Osteoblast (primary cell): Measurements from ENCODE around the gene TSPAN5. TPM values are rescaled to one million over a fixed set of nuclear protein-coding genes. Genes with fewer than 3 reads are reported as not detected.

Experiments
- DNase-seq: peaks from one replicate; pipeline ENCODE4 v3.0.0; 2011; ENCODE audit warnings: low spot score, mixed read lengths; ENCODE audit not compliant: insufficient read length; ENCODE audit errors: missing footprints
- H2AFZ ChIP-seq: 2 replicates; pipeline ENCODE4 v1.6.0; 2011; ENCODE audit warnings: mild to moderate bottlenecking, low read length
- H3K27ac ChIP-seq: 2 replicates; pipeline ENCODE4 v1.5.1; 2011; ENCODE audit warnings: mild to moderate bottlenecking, low read depth, low read length, moderate library complexity
- H3K27me3 ChIP-seq: 2 replicates; pipeline ENCODE4 v1.6.0; 2012; ENCODE audit warnings: mild to moderate bottlenecking, control low read depth, inconsistent platforms, low read length, moderate library complexity; ENCODE audit not compliant: insufficient read depth
- H3K36me3 ChIP-seq: 2 replicates; pipeline ENCODE4 v1.5.1; 2011; ENCODE audit warnings: mild to moderate bottlenecking, low read length, control low read depth, moderate library complexity; ENCODE audit not compliant: insufficient read depth
- H3K4me1 ChIP-seq: 2 replicates; pipeline ENCODE4 v1.5.1; 2011; ENCODE audit warnings: mild to moderate bottlenecking, low read length, control low read depth, moderate library complexity; ENCODE audit not compliant: insufficient read depth
- H3K4me2 ChIP-seq: 2 replicates; pipeline ENCODE4 v1.6.0; 2011; ENCODE audit warnings: mild to moderate bottlenecking, low read length; ENCODE audit not compliant: insufficient read depth
- H3K4me3 ChIP-seq: fragments of 200-600 bp; sonication (generic); 3 replicates; pipeline ENCODE4 v1.5.1; 2012; ENCODE audit warnings: mild to moderate bottlenecking, low read length, inconsistent platforms; ENCODE audit not compliant: insufficient read depth
- H3K79me2 ChIP-seq: 2 replicates; pipeline ENCODE4 v1.6.0; 2012; ENCODE audit warnings: mild to moderate bottlenecking, low read length, control low read depth, inconsistent platforms; ENCODE audit not compliant: insufficient read depth
- H3K9me3 ChIP-seq: 2 replicates; pipeline ENCODE4 v1.5.1; 2011; ENCODE audit warnings: low read depth, low read length, control low read depth
- H4K20me1 ChIP-seq: 2 replicates; pipeline ENCODE4 v1.6.0; 2012; ENCODE audit warnings: mild to moderate bottlenecking, low read length, control low read depth; ENCODE audit not compliant: insufficient read depth
- CTCF ChIP-seq: IDR thresholded peaks from 2 replicates; pipeline ENCODE4 v1.5.1; 2011; ENCODE audit warnings: mild to moderate bottlenecking, low read depth, low read length, moderate library complexity; ENCODE audit errors: extremely low read depth
- total RNA-seq: library from RNA; depleted of rRNA; stranded (reverse); fragments of >200 nt; gene quantifications from 2 replicates; pipeline ENCODE4 v1.2.3, GENCODE V29; 2012

Gene TSPAN5
- total RNA-seq, 1 donor, result 36.9 TPM

- DNase-seq, result no peak
- Histone ChIP-seq H3K9me3 (no peaks in the 10 kb centered on the region), H3K4me1 (peaks cover 18% of the 10 kb centered on the region), H4K20me1 (peaks cover 10% of the 10 kb centered on the region), H3K27me3 (no peaks in the 10 kb centered on the region), H3K79me2 (peaks cover 99% of the 10 kb centered on the region), H3K27ac (no peak overlapping the region), H2AFZ (no peak overlapping the region), H3K4me3 (no peak overlapping the region), H3K4me2 (no peak overlapping the region), H3K36me3 (no peaks in the 10 kb centered on the region)
- TF ChIP-seq CTCF, result no peak
These were observed 40.9 kb downstream of the TSPAN5 start for GRCh38 chr4:98617358-98618047.

GRCh38 chr4:98615991-98616390 lies 42.4 kb downstream of the TSPAN5 start:
- DNase-seq, result no peak
- H4K20me1 ChIP-seq, result peaks cover 14% of the 10 kb centered on the region
- no peak overlapping the region for H3K4me3 ChIP-seq
- H3K27me3 ChIP-seq, result no peaks in the 10 kb centered on the region
- H3K9me3 ChIP-seq, result no peaks in the 10 kb centered on the region
- H3K4me1 ChIP-seq, result peaks cover 18% of the 10 kb centered on the region
- H3K79me2 ChIP-seq, result peaks cover 100% of the 10 kb centered on the region
- H2AFZ ChIP-seq, result no peak overlapping the region
- H3K36me3 ChIP-seq, result no peaks in the 10 kb centered on the region
- H3K27ac ChIP-seq, result no peak overlapping the region
- no peak overlapping the region for H3K4me2 ChIP-seq
- TF ChIP-seq CTCF, result no peak

- no peak overlapping the region for H3K4me3 ChIP-seq
- H3K27ac ChIP-seq, result no peak overlapping the region
- TF ChIP-seq CTCF, result no peak
- H3K79me2 ChIP-seq, result peaks cover 100% of the 10 kb centered on the region
- no peak overlapping the region for H3K4me2 ChIP-seq
- H3K9me3 ChIP-seq, result no peaks in the 10 kb centered on the region
- no peak for DNase-seq
- no peaks in the 10 kb centered on the region for H3K27me3 ChIP-seq
- H4K20me1 ChIP-seq, result peaks cover 14% of the 10 kb centered on the region
- peaks cover 18% of the 10 kb centered on the region for H3K4me1 ChIP-seq
- H2AFZ ChIP-seq, result no peak overlapping the region
- no peaks in the 10 kb centered on the region for H3K36me3 ChIP-seq
These were observed 43.7 kb downstream of the TSPAN5 start for GRCh38 chr4:98614662-98615061.

GRCh38 chr4:98614094-98614493 lies 44.3 kb downstream of the TSPAN5 start:
- TF ChIP-seq CTCF, result no peak
- Histone ChIP-seq H2AFZ (no peak overlapping the region), H3K4me2 (no peak overlapping the region), H3K27me3 (no peaks in the 10 kb centered on the region), H3K4me3 (no peak overlapping the region), H3K4me1 (peaks cover 18% of the 10 kb centered on the region), H3K27ac (no peak overlapping the region), H3K36me3 (no peaks in the 10 kb centered on the region), H4K20me1 (peaks cover 14% of the 10 kb centered on the region), H3K9me3 (no peaks in the 10 kb centered on the region), H3K79me2 (peaks cover 100% of the 10 kb centered on the region)
- no peak for DNase-seq
